Suppressor macrophage (primary cell): Measurements from ENCODE around the gene EPS8L3.
"Not testable (repeated sequence)": the region's sequence is repeated elsewhere in the genome, so short reads cannot be mapped to it uniquely, and the experiment has no call there.

ENCODE experiments used
- DNase-seq, 4 experiments: peaks; one replicate each; pipeline ENCODE4 v3.0.0-alpha.2; 2020 to 2022
- total RNA-seq, 17 experiments: gene quantifications; one replicate each; lab custom pipeline; 2026; ENCODE audit warnings: mixed read lengths in 6 of 17, inconsistent platforms in 3 of 17; lab: John Stamatoyannopoulos, UW

The EPS8L3 gene, protein sequence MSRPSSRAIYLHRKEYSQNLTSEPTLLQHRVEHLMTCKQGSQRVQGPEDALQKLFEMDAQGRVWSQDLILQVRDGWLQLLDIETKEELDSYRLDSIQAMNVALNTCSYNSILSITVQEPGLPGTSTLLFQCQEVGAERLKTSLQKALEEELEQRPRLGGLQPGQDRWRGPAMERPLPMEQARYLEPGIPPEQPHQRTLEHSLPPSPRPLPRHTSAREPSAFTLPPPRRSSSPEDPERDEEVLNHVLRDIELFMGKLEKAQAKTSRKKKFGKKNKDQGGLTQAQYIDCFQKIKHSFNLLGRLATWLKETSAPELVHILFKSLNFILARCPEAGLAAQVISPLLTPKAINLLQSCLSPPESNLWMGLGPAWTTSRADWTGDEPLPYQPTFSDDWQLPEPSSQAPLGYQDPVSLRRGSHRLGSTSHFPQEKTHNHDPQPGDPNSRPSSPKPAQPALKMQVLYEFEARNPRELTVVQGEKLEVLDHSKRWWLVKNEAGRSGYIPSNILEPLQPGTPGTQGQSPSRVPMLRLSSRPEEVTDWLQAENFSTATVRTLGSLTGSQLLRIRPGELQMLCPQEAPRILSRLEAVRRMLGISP
- 0 to 2.5 (median 0) reads per million in 17 experiments for total RNA-seq

DNA sequence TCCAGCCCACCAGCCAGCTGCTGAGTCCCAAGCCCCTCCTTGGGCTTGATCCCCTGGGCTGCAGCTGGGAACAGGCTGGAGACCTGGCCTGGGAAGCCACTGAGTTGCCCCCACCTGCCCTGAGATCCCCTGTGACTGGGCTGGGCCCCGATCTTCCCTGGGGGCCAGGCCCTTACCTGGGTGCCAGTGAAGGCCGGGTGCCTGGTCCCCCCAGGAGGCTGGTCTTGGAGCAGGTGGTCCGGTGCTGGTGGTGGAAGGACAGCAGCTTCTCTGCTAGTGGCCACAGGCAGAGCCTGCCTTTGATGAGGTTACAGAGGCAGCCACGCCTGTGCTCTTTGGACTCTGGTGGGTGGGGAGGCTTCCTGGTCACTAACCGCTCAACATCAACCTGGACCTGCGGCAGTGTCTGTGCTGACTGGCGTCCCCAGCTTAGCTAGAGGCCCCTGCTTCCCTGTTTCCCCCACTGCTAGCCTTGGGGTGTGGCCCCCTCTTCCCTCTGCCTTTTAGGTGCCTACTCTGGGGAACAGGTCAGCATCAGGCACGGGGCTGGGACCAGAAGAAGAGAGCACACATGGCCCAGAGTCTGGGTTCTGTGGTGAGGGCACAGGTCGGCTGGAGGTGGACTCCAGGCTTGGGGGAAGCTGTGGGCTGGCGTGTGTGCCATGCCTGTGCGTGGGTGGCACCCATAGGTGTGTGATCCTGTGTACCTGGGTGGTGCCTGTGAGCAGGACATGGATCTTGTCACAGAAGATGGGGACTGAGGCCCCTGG is at the start of gene EPS8L3:
TSS of gene EPS8L3 (minus strand) at position 278 of the 770 bp plus-strand sequence. CDS start 2,174 bp downstream, outside the sequence.
- no peak for DNase-seq

DNA sequence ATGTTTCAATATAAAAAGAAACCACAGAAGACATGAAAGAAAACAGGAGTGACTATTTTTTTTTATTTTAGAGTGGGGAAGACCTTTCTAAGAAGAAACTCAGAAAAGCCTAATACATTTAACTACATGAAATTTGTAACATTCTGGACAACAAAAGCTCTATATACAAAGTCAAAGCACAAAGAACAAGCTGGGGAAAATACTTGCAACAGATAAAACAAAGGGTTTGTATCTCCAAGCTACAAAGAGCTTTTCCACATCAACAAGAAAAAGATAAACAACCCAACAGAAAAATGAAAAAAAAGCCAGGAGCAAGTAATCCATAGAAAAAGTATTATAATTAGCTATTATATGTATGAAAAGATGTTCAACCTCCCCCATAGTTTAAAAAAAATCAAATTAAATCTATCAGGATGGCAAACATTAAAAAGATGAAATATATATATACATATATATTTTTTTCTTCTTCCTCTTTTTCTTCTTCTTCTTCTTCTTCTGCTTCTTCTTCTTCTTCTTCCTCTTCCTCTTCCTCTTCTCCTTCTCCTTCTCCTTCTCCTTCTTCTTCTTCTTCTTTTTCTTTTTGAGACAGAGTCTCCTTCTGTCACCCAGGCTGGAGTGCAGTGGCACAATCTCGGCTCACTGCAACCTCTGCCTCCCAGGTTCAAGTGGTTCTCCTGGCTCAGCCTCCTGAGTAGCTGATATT is 49.1 kb upstream of the EPS8L3 start:
- DNase-seq, result no peak

DNA sequence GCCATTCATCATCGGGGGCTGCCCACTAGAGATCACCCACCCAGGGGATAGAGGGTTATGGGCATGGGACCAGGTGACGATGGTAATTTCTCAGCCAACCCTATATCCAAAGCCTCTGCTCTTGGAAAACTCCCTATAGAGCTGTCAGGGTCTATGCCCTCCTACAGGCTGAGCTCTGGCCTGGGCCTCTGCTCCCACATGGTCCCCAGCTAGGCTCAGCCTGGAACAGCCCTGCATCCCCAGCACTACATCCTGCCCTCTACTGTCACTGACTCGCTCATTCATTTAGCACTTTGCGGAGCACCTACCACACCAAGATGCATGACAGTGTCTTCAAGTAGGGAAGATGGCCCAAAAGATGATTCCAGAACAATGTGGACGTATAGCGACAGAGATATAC is 45.0 kb upstream of the EPS8L3 start:
- DNase-seq, result no peak

DNA sequence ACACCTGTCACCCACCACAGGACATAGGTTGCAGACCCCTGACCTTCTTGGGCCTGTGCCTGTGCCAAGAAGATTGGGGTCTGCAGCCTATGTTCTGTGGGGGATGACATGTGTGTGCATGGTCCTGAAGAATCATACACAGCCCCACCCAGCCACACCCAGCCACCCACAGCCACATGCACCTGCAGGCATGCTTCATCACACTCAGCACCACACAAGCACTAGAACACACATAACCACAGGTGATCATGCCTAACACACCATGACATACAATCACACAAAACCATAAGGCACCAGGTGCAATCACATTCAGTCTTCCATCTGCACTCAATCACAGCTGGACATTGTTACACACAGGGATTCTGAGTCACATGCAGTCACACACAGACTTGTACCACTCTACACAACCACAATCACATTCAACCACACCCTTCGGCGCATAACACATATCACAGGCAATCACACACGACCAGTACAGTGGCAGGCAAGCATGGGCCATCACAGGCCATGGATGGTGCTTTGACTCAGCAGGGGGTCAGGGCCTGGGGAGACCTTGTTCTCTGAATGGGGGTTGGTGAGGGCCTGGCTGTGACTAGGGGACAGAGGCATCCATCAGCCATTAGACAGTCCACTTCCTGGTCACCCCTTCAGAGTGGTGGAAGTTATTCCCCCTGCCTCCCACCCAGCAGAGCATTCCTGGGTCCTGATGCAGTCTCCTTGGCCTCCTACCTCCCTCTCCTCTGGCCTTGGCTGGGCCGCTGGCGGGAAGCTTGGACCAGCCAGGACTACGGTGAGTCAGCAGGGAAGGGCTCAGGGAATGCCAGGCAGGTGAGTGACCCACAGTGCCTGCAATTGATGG is 44.3 kb upstream of the EPS8L3 start:
- no peak for DNase-seq

DNA sequence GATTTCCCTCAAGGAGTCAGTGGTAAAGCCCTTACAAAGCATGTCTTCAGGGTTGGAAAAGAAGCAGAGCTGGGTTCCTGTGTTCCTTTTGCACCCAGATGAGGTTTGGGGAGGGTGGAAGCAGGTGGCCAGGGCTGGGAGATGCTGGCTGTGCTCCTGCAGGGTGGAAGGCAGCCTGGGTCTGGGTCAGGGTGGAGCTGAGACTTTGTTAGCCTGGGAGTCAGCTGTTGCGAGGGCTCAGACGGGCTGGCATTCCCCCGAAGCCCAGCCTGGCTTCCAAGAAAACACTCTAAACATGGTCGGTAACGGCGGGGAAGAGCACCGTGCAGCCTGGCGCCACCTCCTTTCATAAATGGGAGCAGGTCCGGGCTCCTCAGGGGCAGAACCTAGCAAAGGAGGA is 43.7 kb upstream of the EPS8L3 start:
- no peak for DNase-seq

DNA sequence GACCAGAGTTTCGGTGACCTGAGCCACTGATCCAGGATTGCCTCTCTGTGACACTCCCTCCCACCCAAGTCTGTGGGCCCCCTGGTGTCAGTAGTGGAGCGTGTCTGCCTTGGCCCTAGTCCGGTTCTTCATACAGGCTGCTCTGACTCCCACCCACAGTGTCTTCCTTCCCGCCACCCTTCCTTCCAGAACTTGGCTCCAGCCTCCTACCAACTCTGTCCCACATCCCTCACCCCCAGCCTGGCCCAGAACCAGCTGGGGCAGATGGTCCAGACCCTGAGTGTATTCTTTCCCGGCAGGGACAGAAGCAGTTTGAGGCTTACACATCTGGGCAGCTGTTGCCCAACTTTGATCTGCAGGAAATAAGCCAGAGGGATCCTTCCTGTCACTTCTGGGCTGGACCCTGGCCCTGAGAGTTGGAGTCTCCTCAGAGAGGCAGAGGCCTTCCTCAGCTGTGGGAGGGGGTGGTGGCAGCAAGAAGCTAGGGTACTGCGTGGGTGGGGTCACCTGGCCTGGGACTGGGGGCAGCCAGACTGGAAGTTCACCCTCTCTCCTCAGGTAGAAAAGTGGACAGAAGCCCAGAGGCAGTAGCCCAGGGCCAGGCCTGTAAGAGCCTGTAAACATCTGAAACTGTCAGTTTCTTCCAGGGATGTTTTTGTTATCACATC is 43.1 kb upstream of the EPS8L3 start:
- DNase-seq, result no peak

DNA sequence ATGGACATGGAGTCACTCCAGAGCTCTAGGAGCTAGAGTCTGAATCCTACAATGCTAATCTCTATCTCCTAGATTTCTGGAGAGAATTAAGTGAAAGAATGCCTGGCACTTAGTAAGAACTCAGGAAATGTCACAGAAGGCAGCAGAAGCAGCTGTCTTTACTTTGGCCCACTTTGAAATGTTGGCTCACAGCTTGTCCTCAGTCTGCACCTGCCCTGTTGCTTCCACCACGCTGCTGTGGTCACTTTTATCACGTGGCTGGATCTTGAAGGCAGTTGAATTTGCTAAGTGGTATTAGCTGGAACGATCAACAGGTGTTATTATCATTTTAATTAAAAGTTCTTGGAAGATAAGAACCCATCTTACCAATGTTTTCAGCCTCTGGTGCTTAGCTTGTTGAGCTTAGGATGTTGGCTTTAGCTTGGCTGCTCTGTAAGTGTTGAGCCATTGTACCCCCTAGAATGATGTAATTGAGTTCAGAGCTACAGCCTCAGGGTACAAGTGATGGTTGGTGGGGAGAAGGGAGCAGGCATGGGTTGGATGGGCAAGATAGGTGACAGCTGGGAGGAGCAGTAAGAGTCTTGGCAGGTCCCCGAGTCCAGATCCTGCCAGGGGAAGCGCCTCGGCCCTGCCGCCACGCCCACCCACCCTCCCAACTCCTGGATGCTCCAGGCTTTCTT is 41.9 kb upstream of the EPS8L3 start:
- no peak for DNase-seq

DNA sequence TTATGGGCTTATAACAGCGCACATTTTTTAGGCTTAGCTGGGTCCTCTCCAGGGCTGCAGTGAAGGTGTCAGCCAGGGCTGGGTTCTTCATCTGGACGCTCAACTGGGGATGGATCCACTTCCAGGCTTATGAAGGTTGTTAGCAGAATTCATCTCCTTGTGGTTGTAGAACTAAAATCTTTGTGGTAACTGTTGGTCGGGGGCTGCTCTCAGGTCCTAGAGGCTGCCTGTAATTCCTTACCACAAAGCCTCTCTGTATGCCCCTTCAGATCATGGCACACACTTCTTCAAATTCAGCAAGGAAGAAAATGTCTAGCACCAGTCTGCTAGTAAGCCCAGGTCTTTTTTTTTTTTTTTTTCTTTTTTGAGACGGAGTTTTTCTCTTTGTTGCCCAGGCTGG is 40.9 kb upstream of the EPS8L3 start:
- DNase-seq, result no peak

DNA sequence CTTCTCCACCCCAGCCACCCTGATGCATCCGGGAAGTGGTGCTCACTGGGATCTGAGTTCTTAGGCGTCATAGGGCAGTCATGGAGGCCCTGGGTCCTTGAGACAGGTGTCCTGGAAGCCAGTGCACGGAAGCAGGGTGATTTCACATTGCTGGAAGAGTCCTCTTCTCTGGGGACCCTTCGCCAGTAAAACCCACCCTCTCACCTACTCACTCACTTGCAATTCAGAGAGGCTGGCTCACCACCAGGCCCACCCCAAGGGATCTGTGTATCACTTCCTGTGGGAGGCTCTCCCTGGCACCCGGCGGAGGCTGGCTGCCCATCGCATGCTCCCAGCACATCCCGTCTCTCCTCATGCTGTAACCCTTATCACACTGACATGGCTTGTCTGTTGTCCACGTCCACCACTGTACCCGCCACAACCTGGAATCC is 40.2 kb upstream of the EPS8L3 start:
- DNase-seq, result no peak

DNA sequence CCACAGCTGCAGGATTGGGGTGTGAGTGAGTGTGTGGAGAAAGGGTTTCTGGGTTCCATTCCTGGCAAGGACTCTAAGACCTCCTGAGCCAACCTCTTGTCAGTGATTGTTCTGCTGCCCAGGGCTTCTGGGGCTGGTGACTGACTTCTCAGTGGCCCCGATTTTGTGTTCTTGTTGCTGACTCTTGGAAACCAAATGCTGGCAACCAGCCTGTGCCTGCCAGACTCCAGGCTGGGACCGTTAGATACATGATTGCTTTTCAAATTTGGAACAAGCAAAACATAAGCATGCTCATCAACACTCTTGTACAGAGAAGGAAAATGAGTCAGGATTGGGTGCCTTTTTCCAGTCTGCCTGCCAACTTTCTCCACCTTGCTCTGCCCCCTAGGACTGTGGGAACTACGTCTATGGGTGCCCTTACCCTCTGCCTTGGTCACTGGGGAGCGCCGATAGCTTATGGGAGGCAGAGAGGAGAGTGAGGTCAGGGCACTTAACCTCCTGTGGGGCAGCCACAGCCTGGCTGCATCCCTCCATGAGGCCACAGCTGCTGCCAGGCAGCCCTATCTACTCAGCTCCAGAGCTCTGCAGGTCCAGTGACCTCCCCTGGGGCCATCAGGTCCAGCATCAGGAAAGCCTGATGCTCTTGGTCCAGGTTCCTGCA is 39.3 kb upstream of the EPS8L3 start:
- no peak for DNase-seq

DNA sequence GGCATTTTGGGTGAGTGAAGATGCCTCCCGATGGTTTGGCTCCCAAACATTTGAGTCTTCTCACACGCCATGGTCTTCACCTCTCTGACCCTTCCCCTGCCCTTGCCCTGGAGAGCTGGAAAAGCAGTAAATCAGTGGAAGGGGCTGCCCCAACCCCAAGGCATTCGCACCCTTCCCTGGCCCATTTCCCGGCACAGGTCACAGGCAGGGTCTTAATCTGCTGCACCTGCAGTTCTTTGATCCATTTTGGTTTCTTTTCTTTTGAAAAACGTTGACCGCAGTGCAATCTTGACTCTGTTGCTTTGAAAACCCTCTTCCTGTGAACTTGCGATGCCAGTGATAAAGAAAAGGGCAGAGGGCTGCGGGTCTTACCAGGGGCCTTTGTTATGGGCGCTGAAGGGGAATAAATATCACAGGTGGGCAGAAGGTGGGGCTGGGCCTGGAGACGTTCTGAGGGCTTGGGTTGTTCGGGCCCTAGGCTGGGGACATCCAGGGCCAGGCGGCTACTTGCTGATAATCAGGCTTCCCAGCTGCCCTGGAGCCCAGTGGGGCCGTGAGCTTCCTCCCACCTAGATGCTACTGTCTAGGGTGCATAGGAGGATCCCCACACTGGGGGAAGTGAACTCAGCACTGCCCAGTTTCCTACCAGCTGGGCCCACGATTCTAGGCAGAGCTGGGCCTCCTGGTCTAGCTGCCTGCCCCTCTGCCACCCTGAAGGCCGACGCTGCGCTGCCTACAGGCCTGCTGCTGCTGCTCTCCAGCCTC is 38.6 kb upstream of the EPS8L3 start:
- DNase-seq, result no peak

DNA sequence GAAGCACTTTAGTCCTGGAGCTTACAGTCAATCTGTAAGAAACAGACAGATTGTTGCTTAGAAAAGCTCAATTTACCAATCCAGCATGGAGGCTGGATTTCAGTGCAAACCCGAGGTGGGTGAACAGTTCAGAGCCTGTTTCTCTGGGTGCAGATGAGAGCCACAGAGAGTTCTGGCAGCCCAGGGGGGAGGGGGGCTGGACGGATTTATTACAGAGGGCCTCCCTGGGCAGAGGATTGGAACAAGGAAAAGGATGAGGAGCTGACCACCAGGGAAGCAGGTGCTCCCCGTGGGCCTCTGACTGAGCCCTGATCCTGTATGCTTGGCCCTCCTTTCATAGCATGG is 38.0 kb upstream of the EPS8L3 start:
- no peak for DNase-seq

DNA sequence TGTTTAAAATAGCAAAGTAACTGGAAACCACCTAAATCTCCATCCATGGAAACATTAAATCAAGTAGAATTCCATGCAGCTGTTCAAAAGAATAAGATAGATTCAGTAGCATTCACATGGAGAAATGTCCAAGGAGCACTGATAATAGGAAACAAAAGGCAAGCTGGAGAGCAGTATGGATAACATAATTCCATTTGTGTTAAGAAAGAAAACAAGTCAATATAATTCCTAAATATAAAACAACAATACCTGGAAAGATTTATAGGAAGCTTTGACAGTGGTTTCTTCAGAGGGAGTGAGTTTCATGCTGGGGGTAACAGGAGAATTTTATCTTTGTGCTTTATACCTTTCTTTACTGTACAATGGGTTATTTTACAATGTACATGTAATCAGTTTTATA is 36.6 kb upstream of the EPS8L3 start:
- no peak for DNase-seq

DNA sequence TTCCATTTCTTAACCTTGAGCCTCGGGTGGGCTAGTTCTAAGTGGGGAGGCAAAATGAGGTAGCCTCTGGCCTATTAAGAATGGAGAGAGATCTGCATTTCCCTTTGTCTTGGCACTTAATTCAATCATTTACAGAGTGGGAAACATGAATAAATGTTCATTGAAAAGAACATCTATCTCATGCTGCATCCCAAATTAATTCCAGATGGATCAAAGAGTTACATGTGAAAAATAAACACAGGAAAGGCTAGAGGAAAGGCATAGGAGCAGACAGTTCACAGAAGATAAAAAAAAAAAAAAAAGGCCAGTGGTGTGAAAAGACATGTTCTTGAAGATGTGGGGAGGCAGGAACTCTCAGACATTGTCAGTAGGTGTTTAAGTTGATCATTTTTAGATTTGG is 35.7 kb upstream of the EPS8L3 start:
- DNase-seq, result no peak

DNA sequence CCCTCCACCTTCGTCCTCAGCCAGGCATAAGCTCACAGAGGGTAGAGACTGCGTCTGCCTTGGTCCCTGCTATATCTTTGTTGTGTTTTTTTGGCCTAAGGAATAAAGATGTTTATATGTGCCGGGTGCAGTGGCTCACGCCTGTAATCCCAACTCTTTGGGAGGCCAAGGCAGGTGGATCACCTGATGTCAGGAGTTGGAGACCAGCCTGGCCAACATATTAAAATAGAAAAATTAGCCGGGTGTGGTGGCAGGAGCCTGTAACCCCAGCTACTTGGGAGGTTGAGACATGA is 33.5 kb upstream of the EPS8L3 start:
- DNase-seq, result not testable (repeated sequence)

DNA sequence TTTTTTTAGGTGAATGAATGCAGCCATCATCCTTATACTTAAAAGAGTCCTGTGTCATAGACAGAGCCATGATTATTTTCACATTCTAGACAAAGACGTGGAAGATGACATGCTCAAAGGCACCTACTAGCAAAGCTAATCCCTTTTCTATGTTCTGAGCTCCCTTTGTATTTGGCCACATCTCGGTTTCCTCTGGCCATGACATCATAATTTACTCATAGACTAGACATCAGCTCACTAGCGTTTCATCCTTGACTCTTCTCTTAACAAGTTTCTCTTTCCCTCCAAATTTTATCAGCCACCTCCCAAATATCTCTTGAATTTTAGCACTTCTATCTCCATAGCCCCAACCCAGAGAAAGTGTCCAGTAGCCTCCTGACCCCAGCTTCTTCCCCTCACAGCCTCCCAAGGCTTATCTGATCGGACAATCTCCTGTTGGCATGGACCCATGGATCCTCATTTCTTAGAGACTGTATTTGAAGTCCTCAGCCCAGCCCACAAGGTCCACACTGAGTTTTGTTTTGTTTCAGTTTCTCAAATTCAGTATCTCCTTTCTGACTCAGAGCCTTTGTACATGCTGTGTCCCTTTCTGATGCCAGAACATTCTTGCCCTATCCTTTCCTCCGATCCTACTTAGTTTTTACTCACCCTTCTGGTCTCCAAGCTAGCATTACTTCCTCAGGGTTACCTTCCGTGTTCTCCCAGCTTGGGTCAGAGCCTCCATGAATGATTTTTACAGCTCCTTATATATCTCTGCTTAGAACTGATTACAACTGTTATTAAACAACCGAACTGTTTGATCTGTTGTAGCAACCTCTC is 33.0 kb upstream of the EPS8L3 start:
- DNase-seq, result no peak

DNA sequence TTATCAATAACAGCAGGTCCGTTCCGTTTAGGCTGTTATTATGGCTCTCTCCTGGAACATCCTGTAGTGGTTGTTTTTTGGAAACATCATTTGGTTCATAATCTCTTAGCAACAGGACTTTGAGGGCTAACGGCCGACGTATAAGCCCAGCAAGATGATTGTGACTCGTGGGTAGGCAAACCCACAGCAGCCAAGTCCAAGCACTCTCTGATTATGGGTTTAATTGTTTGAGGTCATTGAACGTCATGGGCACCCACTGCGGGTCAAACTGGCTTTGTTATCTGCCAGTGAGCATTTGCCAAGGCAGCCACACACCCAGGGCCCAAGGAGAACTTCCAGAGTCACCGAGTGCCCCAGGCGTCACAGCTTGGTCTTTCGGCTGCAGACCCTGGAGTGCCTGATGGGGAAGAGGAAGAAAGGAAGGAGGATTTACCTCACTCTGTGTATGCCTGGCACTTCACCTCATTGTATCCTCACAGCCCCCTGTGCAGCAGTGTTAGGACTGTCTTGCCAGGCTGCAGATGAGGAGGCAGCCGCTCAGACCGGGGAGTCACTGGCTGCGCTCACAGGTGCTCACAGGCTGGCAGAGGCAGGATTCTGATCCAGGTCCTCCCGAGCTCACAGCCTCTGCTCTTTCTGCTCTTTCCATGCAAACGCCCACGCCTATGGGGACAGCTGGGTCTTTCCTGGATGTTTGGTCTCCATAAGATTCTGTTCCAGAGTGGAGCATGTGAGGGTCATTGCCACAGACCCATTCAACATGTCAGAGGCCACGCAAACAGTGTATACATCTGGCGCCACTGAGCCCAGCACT is 30.8 kb upstream of the EPS8L3 start:
- DNase-seq, result no peak
